ENCODE measurements around the gene SMAD6.
A peak's percentile ranks its signal among the peaks of the same experiment; 100 is the strongest.

Gene SMAD6

DNA sequence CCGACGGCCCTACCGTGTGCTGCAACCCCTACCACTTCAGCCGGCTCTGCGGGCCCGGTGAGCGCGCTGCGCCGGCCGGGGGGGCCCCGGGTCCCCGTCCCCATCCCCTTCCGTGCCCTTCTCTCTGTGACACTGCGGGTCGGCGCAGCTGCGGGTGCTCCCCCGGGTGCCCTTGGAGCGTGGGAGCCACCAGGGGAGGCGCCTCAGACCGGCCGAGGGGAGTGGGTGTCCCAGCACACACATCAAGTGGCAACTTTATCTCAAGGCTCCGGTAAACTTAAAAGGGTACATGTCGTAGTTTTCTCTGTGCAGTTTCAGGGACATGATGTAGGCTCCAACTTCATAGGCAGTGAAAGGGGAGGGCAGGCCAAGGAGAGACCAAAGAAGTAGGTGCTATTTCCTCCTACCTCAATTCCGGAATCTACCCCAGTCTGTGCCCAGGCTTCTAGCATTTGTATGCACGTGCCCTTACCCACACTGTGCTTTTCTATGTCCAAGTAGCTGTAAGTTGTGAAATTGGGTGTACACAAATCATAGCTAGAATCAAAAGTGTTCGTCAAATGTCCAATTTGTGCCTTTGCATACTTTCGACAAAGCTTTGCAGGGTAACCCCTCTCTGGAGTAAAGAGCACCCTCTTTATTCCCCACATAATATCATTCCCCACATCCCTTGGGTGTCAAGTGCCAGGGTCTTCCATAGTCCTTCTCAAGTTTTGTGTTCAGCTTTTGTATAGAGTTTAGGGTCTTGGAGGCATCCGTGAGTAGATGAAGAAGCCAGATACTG lies 2.2 kb downstream of the SMAD6 start:
- DNase-seq: peak; percentile 10

DNA sequence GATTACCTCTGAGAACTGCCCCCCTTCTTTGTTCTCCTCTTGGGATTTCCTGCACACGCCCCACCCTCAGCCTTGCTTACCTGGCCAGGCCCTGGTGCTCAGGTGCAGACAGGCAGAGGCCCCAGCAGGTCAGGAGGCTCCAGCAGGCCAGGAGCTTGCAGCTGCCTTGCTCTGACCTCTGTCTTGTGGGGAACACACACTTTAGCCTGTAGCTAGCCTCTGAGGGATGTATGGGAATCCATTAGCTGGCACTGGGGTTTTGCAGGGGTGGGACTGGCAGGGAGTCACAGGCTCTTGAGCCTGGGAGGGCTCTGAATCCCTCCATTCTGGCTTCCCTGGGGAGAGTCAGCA lies 2.7 kb downstream of the SMAD6 start:
- DNase-seq: no peak

DNA sequence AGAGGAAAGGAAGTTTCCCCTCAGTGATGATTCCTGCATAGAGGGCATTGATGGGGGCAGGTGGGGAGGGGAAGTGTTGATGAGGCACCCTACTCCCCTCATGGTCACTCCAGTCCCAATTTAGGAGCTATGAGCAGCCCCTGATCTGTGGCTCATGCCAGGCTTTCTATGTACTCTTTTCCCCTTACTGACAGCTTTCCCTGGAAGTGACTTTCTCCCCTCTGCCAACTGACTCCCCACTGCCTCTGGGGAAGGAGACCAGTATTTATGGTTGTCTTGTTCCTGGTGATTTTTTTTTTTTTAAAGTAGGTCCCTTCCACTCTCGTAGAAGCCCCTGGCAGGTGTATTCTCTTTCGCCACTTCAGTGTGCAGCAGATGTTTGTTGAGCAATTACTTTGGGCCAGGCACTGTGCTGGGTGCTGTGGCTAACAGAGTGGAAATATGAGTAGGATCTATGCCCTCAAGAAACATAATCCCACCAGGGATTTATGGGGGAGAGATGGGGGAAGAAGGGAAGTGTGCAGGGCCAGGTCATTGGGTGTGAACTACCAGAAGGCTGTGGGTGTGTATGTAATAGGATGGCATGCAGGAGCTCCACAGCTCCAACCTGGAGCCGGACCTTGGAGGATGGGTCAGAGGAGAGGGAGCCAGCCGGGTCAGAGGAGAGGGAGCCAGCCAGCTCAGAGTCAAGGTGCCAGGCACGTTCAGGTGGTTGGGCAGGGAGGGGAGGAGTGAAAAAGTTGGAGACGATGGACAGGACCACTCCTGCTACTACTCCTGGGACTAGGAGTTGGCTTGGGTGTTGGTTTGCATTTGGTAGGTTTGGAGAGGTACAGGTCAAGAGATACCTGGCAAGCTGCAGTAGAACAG lies 3.5 kb downstream of the SMAD6 start:
- no peak for DNase-seq

DNA sequence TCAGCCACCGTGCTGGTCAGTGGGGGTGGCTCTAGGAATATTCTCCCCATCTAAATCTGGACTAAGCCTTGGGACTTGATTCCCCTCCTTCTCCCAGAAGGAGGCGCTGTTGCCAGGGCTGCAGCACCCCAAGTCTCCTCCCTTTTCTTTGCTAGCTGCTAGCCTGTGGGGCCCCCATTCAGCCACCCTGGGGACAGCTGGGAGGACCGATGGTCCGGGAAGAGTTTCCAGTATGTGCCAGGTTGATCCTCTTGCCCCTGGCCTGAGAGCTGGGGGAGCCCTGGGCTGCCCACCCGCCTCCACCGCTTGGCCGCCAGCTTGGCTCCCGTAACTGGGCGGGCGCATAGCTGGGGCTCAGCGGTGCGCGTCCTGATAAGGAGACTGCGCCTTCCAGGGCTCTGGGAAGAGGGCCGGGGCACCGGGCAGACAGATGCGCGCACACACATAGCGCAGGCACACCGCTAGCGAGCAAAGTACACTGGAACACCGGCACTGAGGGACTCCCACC lies 4.2 kb downstream of the SMAD6 start:
- no peak for DNase-seq

DNA sequence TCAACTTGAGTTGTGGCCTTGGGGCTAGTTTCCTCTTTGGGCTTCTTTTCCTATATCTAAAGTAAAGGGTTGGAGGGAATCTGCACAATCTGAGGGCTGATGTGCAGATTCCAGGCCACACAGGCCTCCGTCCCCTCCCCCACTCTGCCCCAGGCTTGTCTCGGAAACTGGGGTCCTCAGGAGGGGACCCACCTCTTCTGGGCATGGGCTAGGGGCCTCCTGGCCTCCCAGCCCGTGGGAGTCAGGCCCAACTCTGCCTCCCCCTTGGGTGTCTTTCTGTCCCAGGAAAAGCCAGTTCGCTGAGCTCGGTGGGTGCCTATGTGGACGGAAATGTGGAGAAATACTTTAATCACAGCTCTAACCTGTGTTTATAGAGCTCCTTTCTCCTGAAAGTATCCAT lies 4.8 kb downstream of the SMAD6 start:
- no peak for DNase-seq

DNA sequence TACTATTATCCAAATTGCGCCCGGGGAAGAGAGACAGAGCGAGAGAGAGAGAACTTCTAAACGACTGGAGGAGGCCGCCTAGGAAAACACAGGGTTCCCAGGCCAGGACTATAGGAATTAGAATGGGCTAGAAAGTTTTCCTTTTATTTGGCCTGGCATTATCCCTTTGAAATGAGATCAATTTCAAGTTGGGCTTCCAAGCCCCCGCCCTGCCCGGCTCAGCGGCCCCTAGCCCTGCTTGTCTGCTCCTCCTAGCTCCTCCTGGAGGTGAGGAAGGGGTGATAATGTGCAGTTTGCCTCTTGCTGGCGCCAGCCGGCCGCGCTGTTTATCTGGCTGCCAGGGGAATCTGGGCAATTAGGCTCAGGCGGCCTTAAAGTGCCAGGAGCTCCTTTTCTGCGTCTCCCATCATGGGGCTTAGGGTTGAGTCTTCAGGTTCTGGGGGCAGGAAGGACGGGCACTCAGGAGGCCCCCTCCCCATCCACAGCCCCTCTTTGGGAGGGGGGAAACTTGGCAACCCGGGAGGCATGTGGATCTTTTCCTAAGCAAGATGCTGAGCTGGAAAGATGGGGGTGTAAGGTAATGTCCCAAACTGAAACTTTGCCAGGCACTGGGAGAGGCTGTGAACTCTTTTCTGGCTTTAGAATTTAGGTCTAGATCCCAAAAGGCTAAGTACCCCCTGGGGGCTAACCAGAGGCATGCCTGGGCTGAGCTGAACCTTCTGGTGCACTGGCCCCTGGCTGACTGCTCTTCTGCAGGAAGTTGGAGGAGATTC lies 5.5 kb downstream of the SMAD6 start:
- DNase-seq: no peak

DNA sequence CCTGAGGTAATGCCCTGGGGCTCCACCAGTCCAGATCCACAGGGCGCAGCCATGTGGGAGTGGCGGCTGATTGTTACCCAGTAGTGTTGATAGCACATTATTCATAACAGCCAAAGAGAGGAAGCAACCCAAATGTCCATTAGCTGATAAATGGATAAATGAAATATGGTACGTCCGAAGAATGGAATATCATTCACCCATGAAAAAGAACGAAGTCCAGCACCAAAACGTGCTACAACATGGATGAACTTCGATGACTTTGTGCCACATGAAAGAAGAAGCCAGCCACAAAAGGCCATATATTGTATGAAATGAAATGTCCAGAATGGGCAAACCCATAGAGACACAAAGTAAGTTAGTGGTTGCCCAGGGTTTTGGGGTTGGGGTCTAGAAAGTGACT lies 6.4 kb downstream of the SMAD6 start:
- no peak for DNase-seq

DNA sequence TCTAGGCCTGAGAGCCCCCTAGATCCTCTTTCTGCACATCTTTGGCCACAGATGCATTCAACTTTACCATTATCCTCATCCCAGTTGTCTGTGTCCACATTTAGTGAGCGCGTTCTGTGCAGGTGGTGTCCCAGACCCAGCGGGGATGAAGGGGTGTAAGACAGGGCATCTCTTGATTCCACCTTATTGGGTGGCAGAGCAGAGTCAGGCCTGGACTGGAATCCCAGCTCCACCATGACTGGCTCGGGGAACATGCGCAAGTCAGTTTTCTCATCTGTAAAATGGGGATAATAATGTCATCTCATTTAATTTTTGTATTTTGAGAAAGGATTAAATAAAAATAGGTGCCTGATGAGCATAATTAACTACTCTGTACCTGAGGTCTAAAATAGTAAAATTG lies 7.8 kb downstream of the SMAD6 start:
- DNase-seq: no peak

DNA sequence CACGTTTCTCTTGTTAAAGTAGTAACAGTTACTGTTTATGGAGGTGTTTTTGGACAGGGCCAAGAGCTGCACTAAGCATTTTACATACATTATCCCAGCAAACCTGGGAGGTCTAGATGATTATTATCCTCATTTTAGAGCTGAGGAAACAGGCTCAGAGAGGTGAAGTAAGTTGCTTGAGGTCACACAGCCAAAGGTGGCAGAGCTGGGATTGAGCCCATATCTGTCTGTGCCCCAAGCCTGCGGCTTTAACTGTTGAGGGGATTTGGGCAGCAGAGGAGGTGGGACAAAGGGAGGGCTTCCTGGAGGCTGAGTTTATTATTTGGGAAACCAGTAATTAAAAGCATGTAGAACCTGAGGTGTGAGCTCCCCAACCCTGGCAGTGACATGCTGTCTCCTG lies 9.2 kb downstream of the SMAD6 start:
- DNase-seq: no peak

DNA sequence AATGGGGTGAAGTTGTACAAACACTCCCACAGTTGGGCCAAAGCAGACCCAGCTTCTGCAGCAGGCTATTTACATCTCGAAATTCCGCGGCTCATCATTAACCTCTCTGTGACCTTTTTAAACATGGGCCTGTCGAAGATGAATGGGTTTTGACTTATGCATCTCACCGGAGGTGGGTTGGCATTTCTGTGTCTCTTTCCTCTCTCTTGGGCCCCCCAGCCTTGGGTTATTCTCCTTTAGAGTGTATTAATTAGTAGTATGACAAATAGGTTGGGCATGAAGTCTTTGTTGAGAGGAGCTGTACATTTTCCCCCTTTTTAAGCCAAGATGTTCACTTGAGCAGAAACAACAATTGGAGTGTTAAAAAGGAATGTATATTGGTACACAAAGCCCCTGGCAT lies 9.8 kb downstream of the SMAD6 start:
- DNase-seq: no peak

DNA sequence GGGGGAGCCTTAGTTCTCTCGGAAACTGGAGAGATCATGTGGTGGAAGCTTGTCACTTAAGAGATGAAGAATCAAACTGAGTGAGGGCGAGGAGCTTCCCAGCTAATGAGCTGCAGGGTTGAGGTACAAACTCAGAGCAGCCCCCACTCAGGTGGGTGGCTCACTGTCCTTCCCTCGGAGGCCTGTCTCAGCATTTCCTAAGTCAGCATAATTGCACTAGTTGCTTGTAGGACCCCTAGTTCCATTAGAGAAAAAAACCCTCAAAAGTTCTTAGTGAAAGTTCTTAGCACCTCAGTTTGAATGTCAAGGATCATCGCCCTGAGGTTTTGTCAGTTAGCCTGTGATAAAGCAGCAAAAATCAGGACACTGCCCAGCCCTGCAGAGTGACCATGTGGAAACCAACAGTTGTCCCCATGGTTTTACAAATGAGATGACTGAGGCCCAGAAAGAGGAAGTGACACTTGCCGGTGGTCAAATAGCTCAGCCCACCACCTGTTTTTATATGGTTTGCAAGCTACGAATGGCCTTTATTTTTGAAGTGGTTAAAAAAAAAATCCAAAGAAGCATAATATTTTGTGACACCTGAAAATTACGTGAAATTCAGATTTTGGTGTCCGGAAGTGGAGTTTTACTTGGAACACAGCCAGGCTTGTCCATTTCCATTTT lies 11.9 kb downstream of the SMAD6 start:
- no peak for DNase-seq

DNA sequence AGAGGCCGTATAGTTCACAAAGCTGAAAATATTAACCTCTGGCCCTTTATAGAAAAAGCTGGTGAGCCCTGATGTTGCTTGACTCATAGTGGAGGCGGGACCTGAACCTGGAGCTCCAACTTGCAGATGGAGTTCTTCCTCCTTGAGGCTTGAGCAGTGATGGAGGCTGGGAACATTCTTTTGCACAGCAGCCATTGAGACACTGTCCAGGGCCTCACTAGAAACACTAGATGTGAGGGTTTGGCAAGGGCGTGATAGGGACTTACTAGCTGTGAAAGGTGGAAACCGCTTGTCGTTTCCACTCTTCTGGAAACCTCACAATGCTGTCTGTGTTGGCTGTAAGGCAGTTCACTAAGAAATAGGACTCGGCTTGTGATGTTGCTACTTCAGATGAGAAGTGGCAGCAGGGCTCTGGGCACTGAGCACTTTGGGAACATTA lies 12.5 kb downstream of the SMAD6 start:
- DNase-seq: no peak

DNA sequence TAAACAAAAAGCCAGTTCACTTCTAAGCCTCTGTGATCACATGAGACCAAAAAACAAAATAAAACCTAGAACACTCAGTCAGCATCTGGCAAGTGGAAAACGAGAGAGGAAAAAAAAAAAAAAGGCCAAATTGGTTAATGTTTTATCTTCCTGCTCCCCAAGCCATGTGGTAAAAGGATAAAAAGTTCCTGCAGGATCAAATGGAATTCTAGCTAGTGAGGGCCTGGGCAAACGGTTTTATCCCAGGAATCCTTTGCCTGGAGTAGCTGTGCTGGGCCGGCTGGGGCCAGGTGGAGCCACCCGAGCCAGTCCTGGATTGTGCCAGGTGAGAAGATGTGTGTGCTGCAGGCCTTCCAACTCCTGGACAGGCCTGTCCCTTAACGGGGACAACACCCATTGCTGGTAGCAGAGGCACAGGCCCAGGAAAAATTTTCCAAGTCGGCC lies 13.2 kb downstream of the SMAD6 start:
- DNase-seq: no peak

DNA sequence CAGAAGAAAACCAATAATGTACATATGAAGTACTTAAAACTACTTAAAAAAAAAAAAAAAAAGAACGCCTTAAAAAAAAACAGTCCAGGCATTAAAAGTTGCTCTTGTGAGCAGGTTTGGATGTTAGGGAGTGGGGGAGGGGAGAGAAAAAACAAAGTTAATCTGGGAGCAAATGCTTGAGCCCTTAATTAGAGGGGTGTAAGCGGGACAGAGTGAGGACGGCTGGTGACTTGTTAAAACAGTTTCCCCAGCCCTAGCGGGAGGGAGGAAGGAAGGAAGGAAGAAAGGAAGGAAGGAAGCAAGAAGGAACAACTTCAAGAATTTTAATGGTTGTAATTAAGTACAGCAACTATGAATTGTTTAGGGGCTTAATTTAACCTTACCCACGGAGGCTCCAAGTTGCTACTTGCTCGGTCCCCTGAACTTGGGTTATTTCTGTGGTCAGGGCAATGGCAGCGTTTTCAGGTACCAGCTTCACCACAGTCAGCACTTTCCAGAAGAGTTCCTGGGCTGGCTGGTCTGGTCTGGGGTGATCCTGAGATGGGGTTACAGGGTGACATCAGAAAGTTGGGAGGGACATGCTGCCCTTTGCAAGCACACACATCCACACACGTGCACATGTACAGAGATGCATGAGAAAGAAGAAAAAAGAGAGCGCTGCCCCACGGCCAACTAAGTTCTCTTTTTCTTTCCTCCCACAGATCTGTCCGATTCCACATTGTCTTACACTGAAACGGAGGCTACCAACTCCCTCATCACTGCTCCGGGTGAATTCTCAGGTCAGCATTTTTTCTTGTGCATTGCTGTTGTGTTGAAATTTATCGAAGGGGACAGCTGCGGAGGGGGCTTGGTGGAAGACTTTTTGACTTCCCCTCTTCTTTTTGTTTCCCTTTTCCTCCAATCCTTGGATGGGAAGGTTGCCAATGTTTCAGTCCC lies 14.0 kb downstream of the SMAD6 start:
- no peak for DNase-seq

DNA sequence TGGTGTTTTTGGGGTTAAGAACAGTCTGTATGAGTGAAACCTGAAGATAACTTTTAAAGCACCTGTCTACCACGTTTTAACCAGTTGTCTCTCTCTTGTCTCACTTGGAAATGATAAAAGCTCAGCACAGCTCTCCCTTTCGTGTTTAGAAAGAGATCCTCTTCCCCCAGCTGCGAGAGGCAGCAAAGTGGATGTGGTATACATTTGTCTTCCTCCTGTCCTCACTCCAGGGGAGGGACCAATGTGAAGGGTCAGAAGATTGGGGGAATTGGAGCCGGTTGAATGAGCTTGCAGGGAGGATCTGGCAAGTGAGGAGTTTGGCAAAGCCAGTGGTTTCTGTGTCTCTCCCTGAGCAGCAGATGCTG lies 14.6 kb downstream of the SMAD6 start:
- DNase-seq: no peak

DNA sequence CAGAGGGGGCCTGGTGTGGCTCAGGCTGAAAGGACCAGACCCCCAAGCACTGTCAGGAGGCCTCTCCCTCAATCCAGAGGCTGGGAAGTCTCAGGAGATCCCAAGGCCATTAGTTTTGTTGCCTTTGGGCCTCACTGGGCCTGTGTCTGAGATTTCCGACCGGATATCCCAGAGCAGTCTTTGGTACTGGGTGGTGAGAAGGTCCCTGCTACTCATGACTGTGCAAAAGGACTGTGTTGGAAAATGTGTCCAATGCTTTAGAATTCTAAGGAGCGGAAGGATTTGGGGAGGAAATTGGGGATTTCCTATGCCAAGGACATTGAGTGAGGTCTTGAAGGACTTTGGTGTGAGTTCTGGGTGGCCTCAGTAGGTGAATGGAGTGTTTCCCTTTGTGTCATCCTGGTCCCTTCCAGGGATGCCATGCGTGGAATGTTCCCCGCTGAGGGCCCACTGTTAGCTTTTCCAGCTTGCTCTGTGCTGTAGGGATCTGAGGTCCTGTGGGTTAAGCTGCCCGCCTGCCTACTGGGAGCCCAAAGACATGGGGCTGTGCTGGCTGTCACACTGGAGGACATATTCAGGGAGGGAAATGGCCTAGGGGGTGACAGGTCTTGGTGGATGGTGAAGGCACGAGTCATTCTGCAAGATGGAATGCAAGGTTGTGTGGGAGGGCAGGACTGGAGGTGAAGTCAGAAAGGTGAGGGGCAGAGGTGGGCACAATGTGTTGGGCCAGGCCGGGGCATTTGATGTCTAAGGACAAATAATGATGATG lies 16.4 kb downstream of the SMAD6 start:
- DNase-seq: no peak

DNA sequence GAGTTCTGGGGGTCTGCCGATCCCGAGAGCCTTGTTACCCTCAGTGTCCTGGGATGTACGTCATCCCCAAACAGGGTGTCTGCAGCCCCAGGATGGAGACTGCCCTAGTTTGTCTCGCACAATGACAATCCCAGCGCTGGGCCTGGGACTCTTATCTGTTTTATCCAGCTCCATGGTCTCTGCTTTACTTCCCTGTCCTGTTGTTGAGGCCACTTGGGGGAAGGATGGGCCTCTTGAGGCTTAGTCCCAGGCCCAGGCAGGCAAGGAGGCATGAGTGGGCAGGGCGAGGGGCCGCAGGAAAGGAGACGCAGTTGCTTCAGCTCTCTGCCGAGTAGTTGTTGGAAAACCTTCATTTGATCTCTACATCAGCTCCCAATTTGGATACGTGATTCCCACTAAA lies 17.4 kb downstream of the SMAD6 start:
- no peak for DNase-seq

DNA sequence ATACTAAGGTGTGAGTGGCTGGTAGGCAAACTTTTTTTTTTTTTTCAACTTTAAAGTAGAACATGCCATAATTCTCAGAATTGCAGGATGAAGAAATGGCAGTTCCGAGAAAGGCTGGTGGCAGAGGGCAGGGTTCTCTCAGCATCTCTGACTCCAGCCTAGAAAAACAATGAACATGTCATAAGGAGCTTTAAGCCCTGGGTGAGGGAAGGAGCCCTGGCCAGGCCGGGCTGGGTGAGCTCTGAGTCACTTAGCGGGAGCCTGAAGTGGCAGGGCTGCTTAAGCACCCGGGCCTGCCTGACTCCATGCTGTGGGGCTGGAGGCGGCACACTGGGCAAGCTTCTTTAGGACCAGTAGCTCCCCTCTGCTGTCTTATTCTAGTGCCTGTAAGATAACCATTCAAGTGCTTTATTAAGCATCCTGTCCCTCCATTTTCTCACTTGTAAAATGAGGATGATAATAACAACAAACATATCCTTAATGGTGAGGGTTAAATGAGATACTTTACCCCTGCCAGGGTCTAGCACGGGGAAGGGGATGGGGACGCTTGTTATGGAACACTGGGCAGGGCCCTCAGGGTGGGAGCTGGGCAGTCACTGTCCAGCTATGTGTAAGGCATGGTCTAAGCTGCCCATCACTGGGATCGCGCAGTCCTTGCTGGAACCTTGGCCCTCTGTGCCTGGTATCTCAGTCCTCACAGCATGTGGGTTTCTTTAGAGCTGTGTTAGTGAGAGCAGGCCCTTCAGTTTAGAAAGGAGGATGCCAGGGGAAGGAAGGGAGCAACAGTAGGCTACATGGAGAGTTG lies 18.4 kb downstream of the SMAD6 start:
- no peak for DNase-seq

DNA sequence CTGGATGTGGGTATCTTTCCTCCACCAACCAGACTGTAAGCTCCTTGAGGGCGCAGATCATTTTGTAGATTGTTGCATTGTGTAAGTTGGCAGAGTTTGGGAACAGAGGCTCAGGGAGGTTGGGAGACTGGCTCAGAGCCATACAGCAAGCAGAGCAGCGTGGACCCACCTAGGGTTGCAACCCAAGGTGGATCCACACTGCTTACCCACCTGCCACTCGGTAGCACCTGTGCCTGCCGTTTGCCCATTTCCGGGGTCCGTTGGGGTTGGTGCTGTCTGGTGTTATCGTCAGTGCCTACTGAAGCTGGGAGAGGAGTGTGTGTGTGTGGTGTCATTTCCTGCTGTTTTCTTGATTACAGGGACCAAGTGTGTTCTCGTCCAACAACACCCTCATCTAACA lies 19.0 kb downstream of the SMAD6 start:
- DNase-seq: no peak

DNA sequence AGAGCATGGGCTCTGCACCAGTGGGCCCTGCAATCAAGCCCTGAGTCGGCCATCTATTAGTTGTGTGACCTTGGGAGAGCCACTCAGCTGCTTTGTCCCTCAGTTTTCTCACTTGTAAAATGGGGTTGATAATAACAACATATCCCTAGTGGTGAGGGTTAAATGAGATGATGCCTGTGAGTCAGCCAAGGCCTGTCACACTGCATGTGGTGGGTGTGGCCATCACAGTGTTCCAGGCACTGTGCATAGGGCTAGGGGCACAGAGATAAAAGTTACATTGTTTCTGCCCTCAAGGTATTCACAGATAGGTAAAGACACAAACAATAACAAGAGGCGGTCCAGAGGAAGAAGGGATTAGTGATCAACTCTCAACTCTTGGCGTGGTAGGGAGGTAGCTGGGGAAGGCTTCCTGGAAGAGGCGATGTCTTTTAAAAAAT lies 19.5 kb downstream of the SMAD6 start:
- DNase-seq: no peak
